OCI-LY7 (cell line): Measurements from ENCODE around the gene NFE2L3. TPM values are rescaled to one million over a fixed set of nuclear protein-coding genes. Genes with fewer than 3 reads are reported as not detected.

Experiments used
- BruUV-seq: library from RNA; stranded (reverse); fragments of 400-500 nt; replicated peaks from 2 replicates; lab custom pipeline; 2021; lab: Mats Ljungman, UMichigan
- CTCF ChIA-PET: fragments of 300-600 bp; sonication (Branson Sonifier 250); formaldehyde crosslinking; loops from one replicate; lab custom pipeline; 2022; ENCODE audit warnings: antibody characterized with exemption; ENCODE audit not compliant: unreplicated experiment; lab: Charles Lee
- POLR2A ChIA-PET: fragments of 300-600 bp; sonication (Branson Sonifier 250); formaldehyde crosslinking; loops from one replicate; lab custom pipeline; 2022; ENCODE audit warnings: antibody characterized with exemption; lab: Charles Lee
- DNase-seq: peaks from one replicate; pipeline ENCODE4 v3.0.0-alpha.2; 2015; ENCODE audit warnings: low spot score
- H2AFZ ChIP-seq: fragments of 200-600 bp; sonication (generic), shearing (Covaris generic); 2 replicates; pipeline ENCODE4 v1.6.1; 2014; ENCODE audit warnings: mild to moderate bottlenecking, antibody characterized with exemption, low read length, moderate library complexity
- H3K27ac ChIP-seq: fragments of 200-600 bp; sonication (generic); 2 replicates; pipeline ENCODE4 v1.5.1; 2014; ENCODE audit warnings: mixed run types, low read depth, mild to moderate bottlenecking, moderate library complexity, low read length, inconsistent platforms; ENCODE audit not compliant: poor library complexity, severe bottlenecking
- H3K36me3 ChIP-seq: fragments of 200-600 bp; sonication (generic); 2 replicates; pipeline ENCODE4 v1.6.1; 2014; ENCODE audit warnings: mild to moderate bottlenecking, antibody characterized with exemption, low read length, moderate library complexity, mixed read lengths; ENCODE audit not compliant: insufficient read depth
- H3K4me1 ChIP-seq: fragments of 200-600 bp; sonication (generic); 2 replicates; pipeline ENCODE4 v1.5.1; 2014; ENCODE audit warnings: mild to moderate bottlenecking, low read length; ENCODE audit not compliant: insufficient read depth, poor library complexity, severe bottlenecking
- H3K4me2 ChIP-seq: fragments of 200-600 bp; sonication (generic); 2 replicates; pipeline ENCODE4 v1.6.1; 2014; ENCODE audit warnings: mild to moderate bottlenecking, low read length
- H3K4me3 ChIP-seq: fragments of 200-600 bp; sonication (generic); 2 replicates; pipeline ENCODE4 v1.5.1; 2014; ENCODE audit warnings: mild to moderate bottlenecking, low read depth, low read length; ENCODE audit not compliant: poor library complexity, severe bottlenecking
- H3K79me2 ChIP-seq: fragments of 200-600 bp; sonication (generic); 2 replicates; pipeline ENCODE4 v1.6.1; 2016; ENCODE audit warnings: low read depth, mild to moderate bottlenecking, low read length, moderate library complexity, mixed read lengths; ENCODE audit not compliant: insufficient read depth
- H3K9me2 ChIP-seq: fragments of 200-600 bp; sonication (generic); 2 replicates; pipeline ENCODE4 v1.6.1; 2016; ENCODE audit warnings: mild to moderate bottlenecking, low read length, mixed read lengths; ENCODE audit not compliant: insufficient read depth
- H3K9me3 ChIP-seq: fragments of 200-600 bp; sonication (generic); 2 replicates; pipeline ENCODE4 v1.6.1; 2014; ENCODE audit warnings: mild to moderate bottlenecking, mixed run types, low read length, mixed read lengths
- H4K20me1 ChIP-seq: fragments of 200-600 bp; sonication (generic); 2 replicates; pipeline ENCODE4 v1.6.1; 2014; ENCODE audit warnings: mild to moderate bottlenecking, antibody characterized with exemption, low read length, moderate library complexity, mixed read lengths; ENCODE audit not compliant: insufficient read depth
- CTCF ChIP-seq: fragments of 200-600 bp; sonication (generic); conservative IDR thresholded peaks from 2 replicates; pipeline ENCODE4 v1.5.1; 2014; ENCODE audit warnings: mild to moderate bottlenecking, antibody characterized with exemption, low read length, moderate library complexity, mixed read lengths
- EZH2phosphoT487 ChIP-seq: fragments of 200-600 bp; sonication (generic); IDR thresholded peaks from 2 replicates; pipeline ENCODE4 v1.6.1; 2018; ENCODE audit warnings: low read depth, borderline replicate concordance, mild to moderate bottlenecking, mixed run types, antibody characterized with exemption, low read length, moderate library complexity, mixed read lengths
- intact Hi-C: fragments of 100-400 bp; cut with micrococcal nuclease; formaldehyde crosslinking; loops from one replicate; pipeline ENCODE4 v1.10.0; 2022; ENCODE audit not compliant: unreplicated experiment
- total RNA-seq, 2 experiments: library from RNA; depleted of rRNA in 1 of 2; stranded (reverse); fragments of >200 nt in 1 of 2; shearing (Covaris generic) in 1 of 2; gene quantifications; 2 replicates each; pipeline ENCODE4 v1.2.3, GENCODE V29; 2014 to 2022

NFE2L3 gene
- total RNA-seq, 2 experiments from 2014 or later = 10.7 to 12.3 TPM

- Histone ChIP-seq H3K4me2 (peak overlapping the region; percentile 89), H3K9me3 (no peaks in the 10 kb centered on the region), H3K4me3 (peak overlapping the region; percentile 60), H4K20me1 (peaks cover 6% of the 10 kb centered on the region; the same call in 1 of the 2 replicates), H3K79me2 (peaks cover 74% of the 10 kb centered on the region), H3K27ac (peak overlapping the region; percentile 60), H3K36me3 (no peaks in the 10 kb centered on the region; the same call in 1 of the 2 replicates), H3K4me1 (peaks cover 64% of the 10 kb centered on the region), H3K9me2 (no peaks in the 10 kb centered on the region), H2AFZ (no peak overlapping the region)
- DNase-seq = no peak
- no peak for TF ChIP-seq EZH2phosphoT487
- TF ChIP-seq CTCF = no peak
- ChIA-PET POLR2A (interaction anchor here (0.6 to 4.2 kb wide), 14 partner anchors 8 to 327 kb away, joined by 3 to 22 read pairs (median 4); no protein-coding TSS in a partner anchor), CTCF (no interaction called here)
- BruUV-seq = no TSS peak
- intact Hi-C loops = loop anchor here (5.0 kb wide), 1 partner anchor 1315 kb away; no protein-coding TSS in a partner anchor
Observed at GRCh38 chr7:26157520-26158105, 5.6 kb downstream of the NFE2L3 start.

DNA sequence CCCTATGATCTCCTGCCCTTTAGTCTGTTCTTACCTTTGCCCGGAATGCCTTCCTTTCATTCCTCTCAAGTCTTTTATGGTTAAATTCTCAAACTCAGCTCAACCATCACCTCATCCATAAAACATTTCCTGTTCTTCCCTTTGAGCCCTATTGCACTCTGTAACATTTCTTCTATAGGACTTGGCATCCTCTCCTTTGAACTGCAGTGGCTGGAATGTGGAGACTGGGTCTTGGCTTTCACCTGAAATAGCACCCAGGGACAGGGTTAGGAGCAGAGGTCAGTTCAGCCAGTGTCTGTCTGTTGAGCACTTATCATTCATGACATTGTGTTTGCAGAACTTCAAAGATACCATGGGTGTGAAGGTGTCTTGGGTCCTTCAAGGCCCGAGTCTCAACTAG lies 7.2 kb downstream of the NFE2L3 start:
- H4K20me1 ChIP-seq = peaks cover 6% of the 10 kb centered on the region; the same call in 1 of the 2 replicates
- intact Hi-C loops = loop anchor here (5.0 kb wide), 1 partner anchor 1317 kb away; no protein-coding TSS in a partner anchor
- CTCF ChIA-PET = no interaction called here
- H3K4me2 ChIP-seq = no peak overlapping the region
- POLR2A ChIA-PET = interaction anchor here (0.6 to 4.2 kb wide), 2 partner anchors 7 to 61 kb away, joined by 3 to 22 read pairs; no protein-coding TSS in a partner anchor
- no peak for TF ChIP-seq EZH2phosphoT487
- no peak for TF ChIP-seq CTCF
- H3K4me1 ChIP-seq = peaks cover 57% of the 10 kb centered on the region
- H3K27ac ChIP-seq = no peak overlapping the region
- peaks cover 62% of the 10 kb centered on the region for H3K79me2 ChIP-seq
- H3K9me2 ChIP-seq = no peaks in the 10 kb centered on the region
- no peaks in the 10 kb centered on the region; the same call in 1 of the 2 replicates for H3K36me3 ChIP-seq
- no peak overlapping the region for H3K4me3 ChIP-seq
- no peak for DNase-seq
- no TSS peak for BruUV-seq
- H2AFZ ChIP-seq = no peak overlapping the region
- no peaks in the 10 kb centered on the region for H3K9me3 ChIP-seq

GRCh38 chr7:26160896-26161295 lies 8.9 kb downstream of the NFE2L3 start:
- no peak for DNase-seq
- Histone ChIP-seq H2AFZ (no peak overlapping the region), H3K4me2 (no peak overlapping the region), H3K9me2 (no peaks in the 10 kb centered on the region), H4K20me1 (peaks cover 6% of the 10 kb centered on the region; the same call in 1 of the 2 replicates), H3K9me3 (no peaks in the 10 kb centered on the region), H3K4me1 (peaks cover 41% of the 10 kb centered on the region), H3K27ac (no peak overlapping the region), H3K79me2 (peaks cover 45% of the 10 kb centered on the region), H3K4me3 (no peak overlapping the region), H3K36me3 (no peaks in the 10 kb centered on the region; the same call in 1 of the 2 replicates)
- BruUV-seq = no TSS peak
- TF ChIP-seq EZH2phosphoT487 = no peak
- no peak for TF ChIP-seq CTCF
- CTCF ChIA-PET = no interaction called here
- intact Hi-C loops = no loop called here
- POLR2A ChIA-PET = interaction anchor here (0.6 to 2.2 kb wide), 7 partner anchors 9 to 71 kb away, joined by 3 to 9 read pairs (median 4); partner anchors contain the start of genes HNRNPA2B1 and NFE2L3
